Gastrocnemius medialis (tissue), 4 donors: ENCODE data around the gene CAPN2.

Experiments
- CTCF ChIP-seq, 5 experiments: fragments of 450-650 bp in 3 of 5; fragments of 200-600 bp in 2 of 5; sonication (generic) in 2 of 5; IDR thresholded peaks in 4 of 5; conservative IDR thresholded peaks in 1 of 5; 1 replicate in 4 of 5; 2 replicates in 1 of 5; pipeline ENCODE4 v1.5.1; 2016 to 2019; ENCODE audit warnings: antibody characterized with exemption in 5 of 5, mild to moderate bottlenecking in 3 of 5, moderate library complexity in 3 of 5
- POLR2A ChIP-seq, 2 donors: fragments of 450-650 bp; IDR thresholded peaks; one replicate each; pipeline ENCODE4 v1.6.1; 2017; ENCODE audit warnings: antibody characterized with exemption in 2 of 2, mild to moderate bottlenecking in 2 of 2, moderate library complexity in 2 of 2

- TF ChIP-seq CTCF (IDR thresholded peaks at IDR 0.05 in 4 of 5, conservative IDR thresholded peaks at IDR 0.05 in 1 of 5) (peak in 1 of 5 experiments; percentile 27), POLR2A (IDR thresholded peaks at IDR 0.05) (no peak)
Measured at GRCh38 chr1:223708001-223708359, 4.4 kb upstream of the CAPN2 start.
